Activated CD8-positive, alpha-beta memory T cell treated with anti-CD3 and anti-CD28 coated beads, Interleukin-2, amount 10 ng/mL, durations not matched to agents 7 days and 5 days (primary cell): ENCODE measurements around the gene RASGRP2. TPM values are rescaled to one million over a fixed set of nuclear protein-coding genes. Genes with fewer than 3 reads are reported as not detected.
A peak's percentile ranks its signal among the peaks of the same experiment; 100 is the strongest.
"Not testable (repeated sequence)": the region's sequence is repeated elsewhere in the genome, so short reads cannot be mapped to it uniquely, and the experiment has no call there.

Source experiments
- ATAC-seq: fragments of 150-1000 bp; cut with Tn5 transposase; one replicate; pipeline ENCODE4 v1.10.0; 2021; ENCODE audit warnings: moderate library complexity
- CTCF ChIA-PET: fragments of 350-600 bp; sonication (Branson Sonifier 250); formaldehyde crosslinking; loops from one replicate; lab custom pipeline; 2021; ENCODE audit warnings: antibody characterized with exemption; lab: Charles Lee
- DNase-seq: peaks from one replicate; pipeline ENCODE4 v3.0.0-alpha.2; 2020
- H3K27ac Mint-ChIP-seq: one replicate; pipeline ENCODE4 v1.8.0; 2021; ENCODE audit warnings: mild to moderate bottlenecking, mixed read lengths
- H3K27me3 Mint-ChIP-seq: one replicate; pipeline ENCODE4 v1.8.0; 2021; ENCODE audit warnings: mixed read lengths
- H3K36me3 Mint-ChIP-seq: one replicate; pipeline ENCODE4 v1.8.0; 2021; ENCODE audit warnings: mild to moderate bottlenecking, mixed read lengths
- H3K4me1 Mint-ChIP-seq: one replicate; pipeline ENCODE4 v1.8.0; 2021; ENCODE audit warnings: mixed read lengths
- H3K4me3 Mint-ChIP-seq: one replicate; pipeline ENCODE4 v1.8.0; 2021; ENCODE audit warnings: mild to moderate bottlenecking, moderate library complexity, mixed read lengths
- H3K9me3 Mint-ChIP-seq: one replicate; pipeline ENCODE4 v1.8.0; 2022; ENCODE audit warnings: low read depth, mixed read lengths
- total RNA-seq, 2 experiments: library from RNA; stranded (reverse); gene quantifications; one replicate each; pipeline ENCODE4 v1.2.3, GENCODE V29; 2021

RASGRP2 gene
- total RNA-seq, 2 experiments from 2014 or later: 77.3 to 123 TPM

DNA sequence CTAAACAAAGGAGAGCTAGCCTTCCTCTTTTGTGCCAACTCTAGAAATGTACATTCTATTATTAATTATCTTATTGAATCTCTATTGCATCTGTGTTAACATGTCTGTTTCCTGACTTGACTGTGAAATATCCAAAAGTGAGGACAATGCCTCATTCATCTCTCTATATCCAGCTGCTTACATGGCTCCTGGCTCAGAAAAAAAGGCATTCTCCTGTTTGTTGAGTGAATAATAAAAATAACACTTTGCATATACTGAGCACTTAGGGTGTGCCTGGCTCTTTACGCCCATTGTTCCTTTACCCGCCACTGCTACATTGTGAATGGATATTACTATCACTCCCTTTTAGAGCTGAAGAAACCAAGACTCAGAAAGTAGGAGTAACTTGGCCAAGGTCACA lies 40.9 kb downstream of the RASGRP2 start:
- Mint-ChIP-seq H3K27me3 (peaks cover 32% of the 10 kb centered on the region), H3K4me1 (no peaks in the 10 kb centered on the region), H3K9me3 (no peaks in the 10 kb centered on the region), H3K4me3 (no peak overlapping the region), H3K27ac (no peak overlapping the region), H3K36me3 (no peaks in the 10 kb centered on the region)
- ATAC-seq (no peak), DNase-seq (no peak)
- CTCF ChIA-PET: interaction anchor here (1.2 to 5.4 kb wide), 2 partner anchors 14 to 137 kb away, joined by 3 to 42 read pairs; no protein-coding TSS in a partner anchor

DNA sequence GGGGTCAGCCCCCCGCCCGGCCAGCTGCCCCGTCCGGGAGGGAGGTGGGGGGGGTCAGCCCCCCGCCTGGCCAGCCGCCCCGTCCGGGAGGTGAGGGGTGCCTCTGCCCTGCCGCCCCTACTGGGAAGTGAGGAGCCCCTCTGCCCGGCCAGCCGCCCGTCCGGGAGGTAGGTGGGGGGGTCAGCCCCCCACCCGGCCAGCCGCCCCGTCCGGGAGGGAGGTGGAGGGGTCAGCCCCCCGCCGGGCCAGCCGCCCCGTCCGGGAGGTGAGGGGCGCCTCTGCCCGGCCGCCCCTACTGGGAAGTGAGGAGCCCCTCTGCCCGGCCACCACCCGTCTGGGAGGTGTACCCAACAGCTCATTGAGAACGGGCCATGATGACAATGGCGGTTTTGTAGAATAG lies 42.0 kb downstream of the RASGRP2 start:
- H3K4me1 Mint-ChIP-seq, H3K9me3 Mint-ChIP-seq, DNase-seq, ATAC-seq, H3K4me3 Mint-ChIP-seq, CTCF ChIA-PET, H3K36me3 Mint-ChIP-seq, H3K27ac Mint-ChIP-seq: not testable (repeated sequence)
- H3K27me3 Mint-ChIP-seq: peaks cover 31% of the 10 kb centered on the region

GRCh38 chr11:64698427-64698826 lies 45.5 kb downstream of the RASGRP2 start:
- Mint-ChIP-seq H3K36me3 (no peaks in the 10 kb centered on the region), H3K27ac (no peak overlapping the region)

GRCh38 chr11:64697663-64698375 lies 46.1 kb downstream of the RASGRP2 start:
- Mint-ChIP-seq H3K4me3 (no peak overlapping the region), H3K27me3 (peaks cover 26% of the 10 kb centered on the region), H3K27ac (no peak overlapping the region), H3K9me3 (no peaks in the 10 kb centered on the region), H3K36me3 (no peaks in the 10 kb centered on the region), H3K4me1 (peaks cover 1% of the 10 kb centered on the region)
- no peak for ATAC-seq
- no peak for DNase-seq
- CTCF ChIA-PET: interaction anchor here (1.2 to 1.6 kb wide), 2 partner anchors 9 kb away, joined by 4 to 11 read pairs; no protein-coding TSS in a partner anchor

More at GRCh38 chr11:64698427-64698826, 45.5 kb downstream of the RASGRP2 start:
- Mint-ChIP-seq H3K4me3 (no peak overlapping the region), H3K4me1 (no peaks in the 10 kb centered on the region), H3K9me3 (no peaks in the 10 kb centered on the region), H3K27me3 (peaks cover 24% of the 10 kb centered on the region)
- DNase-seq: no peak
- ATAC-seq: no peak
- CTCF ChIA-PET: interaction anchor here (1.6 kb wide), 1 partner anchor 10 kb away, joined by 11 read pairs; no protein-coding TSS in a partner anchor

- ATAC-seq (no peak), DNase-seq (no peak)
- Mint-ChIP-seq H3K9me3 (no peaks in the 10 kb centered on the region), H3K36me3 (no peaks in the 10 kb centered on the region), H3K27ac (no peak overlapping the region), H3K4me1 (peaks cover 6% of the 10 kb centered on the region), H3K4me3 (no peak overlapping the region), H3K27me3 (peaks cover 44% of the 10 kb centered on the region)
- CTCF ChIA-PET: no interaction called here
These were observed 47.9 kb downstream of the RASGRP2 start for GRCh38 chr11:64696045-64696444.

DNA sequence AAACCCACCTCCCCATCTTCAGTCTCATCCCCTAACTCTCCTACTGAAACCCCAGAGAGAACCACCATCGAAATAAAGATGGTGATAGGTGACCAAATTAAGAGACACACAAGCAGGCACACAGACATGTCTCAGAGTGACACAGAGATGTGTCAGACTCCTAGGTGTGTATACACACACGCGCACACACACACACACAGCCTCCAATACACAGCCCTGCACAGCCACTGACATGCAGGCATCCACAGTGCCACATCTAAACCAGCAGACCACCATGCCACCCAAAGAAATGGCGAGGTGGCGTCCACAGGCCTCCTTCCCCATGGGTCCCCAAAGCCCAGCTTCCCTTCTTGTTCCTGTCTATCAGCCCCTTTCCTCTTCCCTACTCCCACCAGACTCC lies 48.4 kb downstream of the RASGRP2 start:
- peaks cover 6% of the 10 kb centered on the region for H3K4me1 Mint-ChIP-seq
- ATAC-seq (no peak), DNase-seq (no peak)
- H3K27ac Mint-ChIP-seq: no peak overlapping the region
- CTCF ChIA-PET: interaction anchor here (2.2 kb wide), 1 partner anchor 9 kb away, joined by 8 read pairs; no protein-coding TSS in a partner anchor
- peaks cover 46% of the 10 kb centered on the region for H3K27me3 Mint-ChIP-seq
- no peaks in the 10 kb centered on the region for H3K36me3 Mint-ChIP-seq
- no peaks in the 10 kb centered on the region for H3K9me3 Mint-ChIP-seq
- no peak overlapping the region for H3K4me3 Mint-ChIP-seq

DNA sequence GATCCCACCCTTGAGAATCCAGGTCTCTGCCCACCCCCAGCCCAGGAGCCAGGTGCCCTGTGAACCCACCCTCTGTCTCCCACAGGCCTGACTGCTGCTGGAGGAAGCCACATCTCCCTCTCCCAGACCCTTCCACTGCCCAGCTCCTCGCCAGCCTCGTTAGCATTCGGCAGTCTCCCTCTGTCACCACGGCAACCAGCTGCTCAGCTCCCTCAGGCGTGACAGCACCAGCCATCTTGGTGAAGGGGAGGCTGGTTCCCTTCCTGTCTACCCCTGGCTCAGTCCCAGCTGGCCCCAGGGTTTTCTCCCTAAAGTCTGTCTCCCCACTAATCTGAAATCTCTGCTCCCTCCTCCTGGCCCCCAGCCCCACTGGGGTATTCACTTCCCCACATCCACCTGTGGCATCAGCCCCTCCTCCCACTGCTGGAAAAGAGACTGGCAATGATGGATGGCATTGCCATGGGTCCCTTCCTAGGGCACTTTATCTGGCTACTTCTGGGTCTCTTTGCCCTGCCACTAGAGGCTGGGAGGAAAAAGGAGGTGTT lies 49.0 kb downstream of the RASGRP2 start:
- Mint-ChIP-seq H3K9me3 (no peaks in the 10 kb centered on the region), H3K4me3 (no peak overlapping the region), H3K4me1 (peaks cover 6% of the 10 kb centered on the region), H3K27ac (no peak overlapping the region), H3K27me3 (peaks cover 46% of the 10 kb centered on the region), H3K36me3 (no peaks in the 10 kb centered on the region)
- CTCF ChIA-PET: interaction anchor here (1.4 to 2.2 kb wide), 2 partner anchors 10 to 48 kb away, joined by 5 to 8 read pairs; no protein-coding TSS in a partner anchor
- DNase-seq: no peak
- no peak for ATAC-seq

DNA sequence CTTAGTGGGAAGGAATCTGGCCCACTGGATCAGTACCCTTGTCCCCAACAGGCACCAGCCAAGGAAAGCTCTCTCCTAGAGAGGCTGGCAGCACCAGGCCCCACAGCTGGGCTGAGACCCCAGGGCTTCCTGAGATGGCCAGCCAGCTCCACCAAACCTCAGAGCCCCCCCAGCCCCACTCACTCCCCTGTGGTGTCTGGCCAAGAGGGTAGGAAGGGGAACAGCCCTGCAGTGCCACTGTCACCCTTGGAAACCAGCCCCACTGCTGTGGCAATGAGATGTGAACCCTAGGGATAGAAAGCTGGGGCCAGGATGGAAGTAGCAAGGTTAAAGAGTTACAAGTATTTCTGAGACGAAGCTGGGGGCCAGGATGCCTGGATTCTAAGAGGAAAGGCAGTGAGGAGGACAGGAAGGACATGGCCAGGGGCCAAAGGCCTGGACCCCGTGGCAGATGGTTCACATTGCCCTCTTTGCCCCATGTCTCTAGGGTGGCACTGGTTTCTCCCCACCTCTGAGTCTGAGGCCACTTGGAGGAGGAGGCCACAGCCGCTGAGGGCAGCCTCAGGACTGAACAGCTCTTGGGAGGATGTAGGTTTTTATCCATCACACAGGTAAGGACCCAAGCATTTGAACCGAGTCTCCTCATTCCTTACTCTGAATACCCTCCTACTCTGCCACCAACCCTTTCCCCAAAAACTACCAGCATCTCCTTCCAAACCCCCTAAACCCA lies 49.8 kb downstream of the RASGRP2 start:
- ATAC-seq (no peak), DNase-seq (no peak)
- Mint-ChIP-seq H3K36me3 (no peaks in the 10 kb centered on the region), H3K4me1 (peaks cover 6% of the 10 kb centered on the region), H3K27me3 (peaks cover 46% of the 10 kb centered on the region), H3K9me3 (no peaks in the 10 kb centered on the region), H3K4me3 (no peak overlapping the region), H3K27ac (no peak overlapping the region)
- CTCF ChIA-PET: interaction anchor here (0.7 to 2.2 kb wide), 5 partner anchors 11 to 1812 kb away, joined by 3 to 8 read pairs (median 3); no protein-coding TSS in a partner anchor

DNA sequence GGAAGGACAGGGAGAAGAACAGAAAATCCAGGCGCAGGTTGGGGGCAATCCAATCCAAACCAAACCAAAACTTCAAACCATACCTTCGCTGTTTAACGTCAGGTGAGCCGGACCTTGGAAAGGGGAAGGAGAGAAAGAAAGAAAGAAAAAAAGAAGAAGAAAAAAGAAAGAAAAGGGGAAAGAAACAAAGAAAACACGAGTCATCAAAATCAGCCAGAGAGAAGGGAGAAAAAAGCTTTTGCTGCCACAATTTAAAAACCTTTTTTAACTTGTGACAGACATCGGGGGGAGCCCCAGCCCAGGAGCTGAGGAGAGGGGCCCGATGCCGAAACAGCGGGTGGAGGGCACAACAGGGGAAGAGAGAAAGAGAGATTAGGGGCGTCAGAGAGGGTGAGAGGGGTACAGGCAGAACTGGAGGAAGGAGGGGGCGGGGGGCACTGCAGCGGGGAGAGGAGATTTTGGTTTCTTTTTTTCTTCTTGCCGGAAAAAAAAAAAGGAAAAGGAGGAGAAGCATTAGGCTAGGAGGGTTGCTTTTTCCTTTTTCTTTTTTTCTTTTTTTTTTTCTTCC lies 51.1 kb downstream of the RASGRP2 start:
- no peak for DNase-seq
- no peak for ATAC-seq
- CTCF ChIA-PET: interaction anchor here (1.4 kb wide), 1 partner anchor 41 kb away, joined by 3 read pairs; no protein-coding TSS in a partner anchor
- Mint-ChIP-seq H3K9me3 (no peaks in the 10 kb centered on the region), H3K4me1 (peaks cover 16% of the 10 kb centered on the region), H3K27me3 (peaks cover 46% of the 10 kb centered on the region), H3K4me3 (peak overlapping the region; percentile 25), H3K36me3 (no peaks in the 10 kb centered on the region), H3K27ac (no peak overlapping the region)

GRCh38 chr11:64691543-64691942 lies 52.4 kb downstream of the RASGRP2 start:
- H3K9me3 Mint-ChIP-seq: no peaks in the 10 kb centered on the region
- DNase-seq (no peak), ATAC-seq (no peak)
- H3K4me1 Mint-ChIP-seq: peaks cover 22% of the 10 kb centered on the region
- H3K27me3 Mint-ChIP-seq: peaks cover 46% of the 10 kb centered on the region
- no peaks in the 10 kb centered on the region for H3K36me3 Mint-ChIP-seq
- CTCF ChIA-PET: interaction anchor here (1.2 kb wide), 1 partner anchor 40 kb away, joined by 3 read pairs; no protein-coding TSS in a partner anchor
- H3K27ac Mint-ChIP-seq: no peak overlapping the region
- H3K4me3 Mint-ChIP-seq: no peak overlapping the region

GRCh38 chr11:64690235-64690634 lies 53.7 kb downstream of the RASGRP2 start:
- no peaks in the 10 kb centered on the region for H3K36me3 Mint-ChIP-seq
- H3K4me3 Mint-ChIP-seq: no peak overlapping the region
- no peaks in the 10 kb centered on the region for H3K9me3 Mint-ChIP-seq
- peaks cover 23% of the 10 kb centered on the region for H3K4me1 Mint-ChIP-seq
- no peak overlapping the region for H3K27ac Mint-ChIP-seq
- DNase-seq (no peak), ATAC-seq (no peak)
- peaks cover 42% of the 10 kb centered on the region for H3K27me3 Mint-ChIP-seq
- CTCF ChIA-PET: interaction anchor here (1.0 to 2.7 kb wide), 4 partner anchors 15 to 241 kb away, joined by 3 to 42 read pairs (median 3); no protein-coding TSS in a partner anchor

- peaks cover 23% of the 10 kb centered on the region for H3K4me1 Mint-ChIP-seq
- H3K27ac Mint-ChIP-seq: no peak overlapping the region
- H3K9me3 Mint-ChIP-seq: no peaks in the 10 kb centered on the region
- H3K4me3 Mint-ChIP-seq: peak overlapping the region; percentile 45
- CTCF ChIA-PET: interaction anchor here (0.6 to 2.7 kb wide), 38 partner anchors 9 to 370 kb away, joined by 3 to 42 read pairs (median 4); partner anchors contain the start of genes CDC42BPG, PRDX5 and RASGRP2
- ATAC-seq (peak; percentile 98), DNase-seq (peak; percentile 93)
- H3K36me3 Mint-ChIP-seq: no peaks in the 10 kb centered on the region
- peaks cover 31% of the 10 kb centered on the region for H3K27me3 Mint-ChIP-seq
These were observed 55.4 kb downstream of the RASGRP2 start for GRCh38 chr11:64688534-64688982.
